Fibroblast of the aortic adventitia (primary cell): ENCODE data around the gene ARAP1. TPM values are rescaled to one million over a fixed set of nuclear protein-coding genes. Genes with fewer than 3 reads are reported as not detected.

Source experiments
- DNase-seq: peaks from one replicate; pipeline ENCODE4 v3.0.0-alpha.2; 2010; ENCODE audit warnings: low read depth
- H3K4me3 ChIP-seq: 2 replicates; pipeline ENCODE4 v1.5.1; 2011; ENCODE audit warnings: low read depth, mild to moderate bottlenecking, control low read depth, low read length, moderate library complexity
- CTCF ChIP-seq: IDR thresholded peaks from 2 replicates; pipeline ENCODE4 v1.5.1; 2011; ENCODE audit warnings: mild to moderate bottlenecking, low read length, control low read depth, inconsistent platforms; ENCODE audit not compliant: insufficient read depth
- total RNA-seq: library from RNA; depleted of rRNA; stranded (reverse); fragments of >200 nt; gene quantifications from 2 replicates; pipeline ENCODE4 v1.2.3, GENCODE V29; 2012; ENCODE audit warnings: low replicate concordance

Gene ARAP1
- total RNA-seq, 1 donor, result 66.9 TPM

GRCh38 chr11:72672597-72673238 lies 79.5 kb downstream of the ARAP1 start:
- no peak overlapping the region for H3K4me3 ChIP-seq
- TF ChIP-seq CTCF, result no peak
- no peak for DNase-seq

- DNase-seq, result no peak
- TF ChIP-seq CTCF, result no peak
Observed at GRCh38 chr11:72671152-72672099, 80.8 kb downstream of the ARAP1 start.

GRCh38 chr11:72670041-72670440 lies 82.2 kb downstream of the ARAP1 start:
- no peak for TF ChIP-seq CTCF
- no peak for DNase-seq
- no peak overlapping the region for H3K4me3 ChIP-seq

More at GRCh38 chr11:72671152-72672099, 80.8 kb downstream of the ARAP1 start:
- no peak overlapping the region for H3K4me3 ChIP-seq

DNA sequence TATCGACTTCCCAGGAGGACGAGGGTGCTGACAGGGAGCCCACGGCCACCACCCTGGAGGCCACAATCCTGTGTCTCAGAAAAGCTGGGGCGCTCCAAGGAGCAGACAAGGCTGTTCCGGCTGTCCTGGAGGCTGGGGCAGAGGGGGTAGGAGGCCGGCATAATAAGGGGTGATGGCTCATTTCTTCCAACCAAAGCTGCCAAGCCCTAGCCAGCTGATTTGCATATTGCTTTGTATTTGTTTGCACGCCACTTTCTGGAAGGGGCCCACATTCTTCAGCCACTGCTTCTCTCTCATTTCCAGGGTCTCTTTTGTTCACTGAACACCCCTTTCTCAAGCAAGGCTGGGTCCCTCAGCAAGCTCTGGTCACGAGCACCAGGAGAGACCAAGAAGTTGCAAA lies 82.7 kb downstream of the ARAP1 start:
- H3K4me3 ChIP-seq, result no peak overlapping the region
- no peak for DNase-seq
- no peak for TF ChIP-seq CTCF

DNA sequence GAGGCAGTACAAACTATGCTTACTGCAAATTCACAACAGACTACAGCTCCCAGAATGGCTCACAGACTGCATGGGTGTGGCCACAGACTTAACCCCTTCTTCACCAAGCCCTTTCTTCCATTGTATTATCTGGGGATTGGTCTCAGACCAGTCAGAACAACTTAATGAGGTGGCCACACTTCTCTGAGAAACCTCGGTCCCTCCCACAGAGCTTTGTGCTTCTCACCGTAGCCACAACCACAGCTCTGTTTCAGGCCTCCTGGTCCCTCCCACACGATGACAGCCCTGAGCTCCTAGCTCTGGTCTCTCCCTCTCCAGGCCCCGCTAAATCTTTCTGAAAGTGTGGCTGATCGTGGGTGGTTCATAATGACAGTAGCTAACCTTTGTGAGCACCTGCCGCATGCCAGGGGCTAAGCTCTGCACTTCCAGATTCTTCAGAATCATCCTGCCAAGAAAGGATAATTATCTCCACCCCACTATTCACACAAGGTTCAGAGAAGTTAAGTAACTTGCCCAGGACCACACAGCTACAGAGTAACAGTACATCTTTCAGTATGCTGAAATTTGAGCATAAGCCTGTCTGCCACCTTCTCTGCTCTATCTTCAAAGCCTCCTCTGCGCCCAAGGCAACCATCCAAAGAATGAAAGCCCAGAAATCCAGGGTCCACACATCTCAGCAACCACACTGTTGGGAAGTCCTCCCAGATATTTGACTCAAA lies 83.4 kb downstream of the ARAP1 start:
- no peak for TF ChIP-seq CTCF
- H3K4me3 ChIP-seq, result no peak overlapping the region
- DNase-seq, result no peak

DNA sequence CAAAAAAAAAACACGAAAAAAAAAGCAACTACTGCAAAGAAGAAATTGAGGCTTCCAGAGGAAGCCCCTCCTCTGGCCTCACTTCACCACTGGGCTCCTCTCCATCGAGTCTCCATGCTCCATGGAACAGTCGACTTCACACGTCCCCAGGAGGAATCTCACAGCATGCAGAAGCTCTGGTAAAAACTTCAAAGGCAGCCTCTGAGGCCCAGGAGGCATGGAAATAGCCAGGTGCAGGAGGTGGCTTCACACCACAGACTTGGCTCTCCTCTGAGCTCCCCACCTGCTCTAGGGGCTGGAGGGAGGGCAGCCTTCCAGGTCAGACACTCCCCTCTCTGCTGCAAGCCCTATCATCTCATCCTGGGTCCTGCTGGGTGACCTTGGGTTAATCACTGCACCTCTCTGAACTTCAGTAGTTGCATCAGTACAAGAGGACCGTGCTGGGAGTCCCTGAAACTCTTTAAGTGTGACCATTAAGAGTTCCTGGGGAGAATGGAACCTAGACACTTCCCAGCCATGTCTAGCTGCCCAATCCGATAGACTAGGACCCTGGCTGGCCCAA lies 86.2 kb downstream of the ARAP1 start:
- DNase-seq, result no peak
- no peak for TF ChIP-seq CTCF
- no peak overlapping the region for H3K4me3 ChIP-seq
